HG03575 (cell line): ENCODE data around the gene FAM234A.

Source experiments
- ATAC-seq: cut with Tn5 transposase; IDR thresholded peaks from one replicate; pipeline ENCODE4 v1.9.1; 2021; ENCODE audit not compliant: unreplicated experiment, insufficient number of reproducible peaks, low FRiP score; ENCODE audit errors: extremely low read depth

The FAM234A gene

GRCh38 chr16:287981-288920, 53.6 kb downstream of the FAM234A start:
- ATAC-seq = no peak

- no peak for ATAC-seq
Observed at GRCh38 chr16:289395-289997, 54.9 kb downstream of the FAM234A start.

- ATAC-seq = no peak
Observed at GRCh38 chr16:290015-290680, 55.5 kb downstream of the FAM234A start.

- ATAC-seq = no peak
Observed at GRCh38 chr16:290681-291405, 56.2 kb downstream of the FAM234A start.

- no peak for ATAC-seq
Observed at GRCh38 chr16:291539-291938, 56.9 kb downstream of the FAM234A start.

GRCh38 chr16:293043-293775, 58.6 kb downstream of the FAM234A start:
- ATAC-seq = no peak

- ATAC-seq = no peak
Observed at GRCh38 chr16:296276-296675, 61.7 kb downstream of the FAM234A start.

GRCh38 chr16:296806-297510, 62.3 kb downstream of the FAM234A start:
- no peak for ATAC-seq

GRCh38 chr16:297832-298231, 63.2 kb downstream of the FAM234A start:
- no peak for ATAC-seq

GRCh38 chr16:301235-301634, 66.6 kb downstream of the FAM234A start:
- no peak for ATAC-seq

GRCh38 chr16:301950-302349, 67.3 kb downstream of the FAM234A start:
- no peak for ATAC-seq

- no peak for ATAC-seq
Observed at GRCh38 chr16:303760-304505, 69.3 kb downstream of the FAM234A start.

- no peak for ATAC-seq
Observed at GRCh38 chr16:305916-306626, 71.5 kb downstream of the FAM234A start.

- no peak for ATAC-seq
Observed at GRCh38 chr16:306911-307370, 72.3 kb downstream of the FAM234A start.

- ATAC-seq = no peak
Observed at GRCh38 chr16:307691-308312, 73.2 kb downstream of the FAM234A start.

- no peak for ATAC-seq
Observed at GRCh38 chr16:309476-309875, 74.9 kb downstream of the FAM234A start.
